Measurements from ENCODE around the gene SNX33.
"Not testable (repeated sequence)": the region's sequence is repeated elsewhere in the genome, so short reads cannot be mapped to it uniquely, and the experiment has no call there.

SNX33 gene

GRCh38 chr15:75705854-75706681 lies 58.4 kb downstream of the SNX33 start:
- no peak overlapping the region for H2AFZ ChIP-seq (ENCODE audit: low read depth, low read length, severe bottlenecking)
- no peak overlapping the region for H3K4me3 ChIP-seq (ENCODE audit: insufficient read depth, low read length, poor library complexity, severe bottlenecking)
- H3F3A ChIP-seq (ENCODE audit: insufficient read depth), result no peaks in the 10 kb centered on the region
- no peak overlapping the region for H3K27ac ChIP-seq (ENCODE audit: low read depth, low read length)
- no peak for TF ChIP-seq EZH2phosphoT487 (conservative IDR thresholded peaks at IDR 0.05; ENCODE audit: low read length)
- no peak for TF ChIP-seq CTCF (IDR thresholded peaks at IDR 0.05; ENCODE audit: insufficient read depth, low read length, poor library complexity, severe bottlenecking)
- no peaks in the 10 kb centered on the region for H3K9me3 ChIP-seq (ENCODE audit: insufficient read depth, low read length)
- H3K4me2 ChIP-seq (ENCODE audit: low read depth, low read length, poor library complexity, severe bottlenecking), result no peak overlapping the region
- H3K9ac ChIP-seq (ENCODE audit: low read length), result no peak overlapping the region
- no peaks in the 10 kb centered on the region for H3K79me2 ChIP-seq (ENCODE audit: insufficient read depth, low read length)
- H3K27me3 ChIP-seq (ENCODE audit: low read length), result no peaks in the 10 kb centered on the region
- H3K36me3 ChIP-seq (ENCODE audit: low read length), result no peaks in the 10 kb centered on the region
- H4K20me1 ChIP-seq (ENCODE audit: low read depth, low read length), result no peaks in the 10 kb centered on the region
- H3K9me2 ChIP-seq (replicated peaks; ENCODE audit: insufficient read depth, low read length), result no peaks in the 10 kb centered on the region

- no peak overlapping the region for H3K4me3 ChIP-seq (ENCODE audit: insufficient read depth, low read length, poor library complexity, severe bottlenecking)
- no peak overlapping the region for H3K4me2 ChIP-seq (ENCODE audit: low read depth, low read length, poor library complexity, severe bottlenecking)
- H3F3A ChIP-seq (ENCODE audit: insufficient read depth), result no peaks in the 10 kb centered on the region
- no peaks in the 10 kb centered on the region for H4K20me1 ChIP-seq (ENCODE audit: low read depth, low read length)
- no peaks in the 10 kb centered on the region for H3K79me2 ChIP-seq (ENCODE audit: insufficient read depth, low read length)
- no peak overlapping the region for H3K9ac ChIP-seq (ENCODE audit: low read length)
- no peaks in the 10 kb centered on the region for H3K36me3 ChIP-seq (ENCODE audit: low read length)
- no peaks in the 10 kb centered on the region for H3K9me3 ChIP-seq (ENCODE audit: insufficient read depth, low read length)
- TF ChIP-seq EZH2phosphoT487 (conservative IDR thresholded peaks at IDR 0.05; ENCODE audit: low read length), result no peak
- no peak for TF ChIP-seq CTCF (IDR thresholded peaks at IDR 0.05; ENCODE audit: insufficient read depth, low read length, poor library complexity, severe bottlenecking)
- no peak overlapping the region for H3K27ac ChIP-seq (ENCODE audit: low read depth, low read length)
- H3K27me3 ChIP-seq (ENCODE audit: low read length), result no peaks in the 10 kb centered on the region
- no peak overlapping the region for H2AFZ ChIP-seq (ENCODE audit: low read depth, low read length, severe bottlenecking)
- H3K9me2 ChIP-seq (replicated peaks; ENCODE audit: insufficient read depth, low read length), result no peaks in the 10 kb centered on the region
These were observed 58.9 kb downstream of the SNX33 start for GRCh38 chr15:75706682-75706954.

- not testable (repeated sequence) for H3K4me3 ChIP-seq (ENCODE audit: insufficient read depth, low read length, poor library complexity, severe bottlenecking); H3K36me3 ChIP-seq (ENCODE audit: low read length); H3K27me3 ChIP-seq (ENCODE audit: low read length); H3K27ac ChIP-seq (ENCODE audit: low read depth, low read length); H4K20me1 ChIP-seq (ENCODE audit: low read depth, low read length); H2AFZ ChIP-seq (ENCODE audit: low read depth, low read length, severe bottlenecking); H3K9me2 ChIP-seq (replicated peaks; ENCODE audit: insufficient read depth, low read length); H3K79me2 ChIP-seq (ENCODE audit: insufficient read depth, low read length); H3F3A ChIP-seq (ENCODE audit: insufficient read depth); H3K9ac ChIP-seq (ENCODE audit: low read length); H3K9me3 ChIP-seq (ENCODE audit: insufficient read depth, low read length); H3K4me2 ChIP-seq (ENCODE audit: low read depth, low read length, poor library complexity, severe bottlenecking)
These were observed 61.7 kb downstream of the SNX33 start for GRCh38 chr15:75709458-75709857.

- H3K36me3 ChIP-seq (ENCODE audit: low read length); H3K27me3 ChIP-seq (ENCODE audit: low read length); H3K9ac ChIP-seq (ENCODE audit: low read length); H3K27ac ChIP-seq (ENCODE audit: low read depth, low read length); H3K4me3 ChIP-seq (ENCODE audit: insufficient read depth, low read length, poor library complexity, severe bottlenecking); H3K9me3 ChIP-seq (ENCODE audit: insufficient read depth, low read length); H3K9me2 ChIP-seq (replicated peaks; ENCODE audit: insufficient read depth, low read length); H3K4me2 ChIP-seq (ENCODE audit: low read depth, low read length, poor library complexity, severe bottlenecking); H3F3A ChIP-seq (ENCODE audit: insufficient read depth); H4K20me1 ChIP-seq (ENCODE audit: low read depth, low read length); H3K79me2 ChIP-seq (ENCODE audit: insufficient read depth, low read length); H2AFZ ChIP-seq (ENCODE audit: low read depth, low read length, severe bottlenecking): not testable (repeated sequence)
These were observed 63.2 kb downstream of the SNX33 start for GRCh38 chr15:75710874-75711273.

GRCh38 chr15:75711495-75711894 lies 63.8 kb downstream of the SNX33 start:
- H3F3A ChIP-seq (ENCODE audit: insufficient read depth); H3K4me2 ChIP-seq (ENCODE audit: low read depth, low read length, poor library complexity, severe bottlenecking); H3K9me2 ChIP-seq (replicated peaks; ENCODE audit: insufficient read depth, low read length); H2AFZ ChIP-seq (ENCODE audit: low read depth, low read length, severe bottlenecking); H3K27ac ChIP-seq (ENCODE audit: low read depth, low read length); H3K9me3 ChIP-seq (ENCODE audit: insufficient read depth, low read length); H3K9ac ChIP-seq (ENCODE audit: low read length); H3K27me3 ChIP-seq (ENCODE audit: low read length); H3K79me2 ChIP-seq (ENCODE audit: insufficient read depth, low read length); H3K4me3 ChIP-seq (ENCODE audit: insufficient read depth, low read length, poor library complexity, severe bottlenecking); H4K20me1 ChIP-seq (ENCODE audit: low read depth, low read length); H3K36me3 ChIP-seq (ENCODE audit: low read length): not testable (repeated sequence)

Measured in SU-DHL-6 (cell line).